ENCODE data around the gene LGALS8.
"Not testable (repeated sequence)": the region's sequence is repeated elsewhere in the genome, so short reads cannot be mapped to it uniquely, and the experiment has no call there.

LGALS8 gene

DNA sequence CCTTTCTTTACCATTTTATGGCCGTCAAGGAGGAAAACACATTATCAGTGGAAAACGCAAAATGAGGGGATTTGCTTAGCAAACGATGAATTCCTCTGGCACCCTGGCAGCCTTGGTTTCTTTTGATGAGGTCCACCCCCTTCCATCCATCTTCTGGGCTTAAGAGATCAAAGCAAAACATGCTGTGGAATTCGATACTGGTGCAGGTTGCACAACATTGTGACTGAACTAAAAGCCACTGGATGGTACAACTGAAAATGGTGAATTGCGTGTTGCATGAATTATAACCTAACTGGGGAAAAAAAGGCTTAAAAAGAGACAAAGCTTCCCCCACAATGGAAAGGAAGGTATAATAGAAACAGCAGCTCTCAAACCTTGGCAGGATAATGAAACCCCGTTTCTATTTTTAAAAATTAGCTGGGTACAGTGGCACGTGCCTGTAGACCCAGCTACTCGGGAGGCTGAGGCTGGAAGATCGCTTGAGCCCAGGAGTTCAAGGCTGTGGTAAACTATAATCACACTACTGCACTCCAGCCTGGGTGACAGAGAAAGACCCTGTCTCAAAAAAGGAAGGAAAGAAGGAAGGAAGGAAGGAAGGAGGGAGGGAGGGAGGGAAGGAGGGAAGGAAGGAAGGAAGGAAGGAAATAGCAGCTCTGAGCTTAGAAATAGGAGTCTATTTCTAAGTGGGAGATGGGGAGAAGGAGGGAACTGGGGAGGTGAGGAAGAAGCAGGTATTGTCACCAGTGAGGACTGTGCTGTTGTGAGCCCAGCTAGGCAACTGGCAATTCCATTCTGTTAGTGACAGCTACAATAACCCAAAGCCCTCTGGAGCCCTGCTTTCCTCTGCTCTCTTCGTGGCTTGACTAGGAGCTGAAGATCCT, 29.0 kb upstream of the LGALS8 start:
- no peaks in the 10 kb centered on the region for H3K9me3 ChIP-seq (ENCODE audit: control insufficient read depth, low read length)
- no peak overlapping the region for H3K9ac ChIP-seq (ENCODE audit: low read length)
- H3K4me3 ChIP-seq (ENCODE audit: low read length) = no peak overlapping the region
- no peaks in the 10 kb centered on the region for H3K4me1 ChIP-seq (ENCODE audit: control insufficient read depth, insufficient read depth, low read length)
- H3K36me3 ChIP-seq (ENCODE audit: control insufficient read depth, insufficient read depth, low read length, severe bottlenecking) = no peaks in the 10 kb centered on the region
- H3K27me3 ChIP-seq (replicated peaks; ENCODE audit: control insufficient read depth, insufficient read depth, low read length) = peaks cover 27% of the 10 kb centered on the region
- DNase-seq (ENCODE audit: low read depth) = peak; percentile 29

DNA sequence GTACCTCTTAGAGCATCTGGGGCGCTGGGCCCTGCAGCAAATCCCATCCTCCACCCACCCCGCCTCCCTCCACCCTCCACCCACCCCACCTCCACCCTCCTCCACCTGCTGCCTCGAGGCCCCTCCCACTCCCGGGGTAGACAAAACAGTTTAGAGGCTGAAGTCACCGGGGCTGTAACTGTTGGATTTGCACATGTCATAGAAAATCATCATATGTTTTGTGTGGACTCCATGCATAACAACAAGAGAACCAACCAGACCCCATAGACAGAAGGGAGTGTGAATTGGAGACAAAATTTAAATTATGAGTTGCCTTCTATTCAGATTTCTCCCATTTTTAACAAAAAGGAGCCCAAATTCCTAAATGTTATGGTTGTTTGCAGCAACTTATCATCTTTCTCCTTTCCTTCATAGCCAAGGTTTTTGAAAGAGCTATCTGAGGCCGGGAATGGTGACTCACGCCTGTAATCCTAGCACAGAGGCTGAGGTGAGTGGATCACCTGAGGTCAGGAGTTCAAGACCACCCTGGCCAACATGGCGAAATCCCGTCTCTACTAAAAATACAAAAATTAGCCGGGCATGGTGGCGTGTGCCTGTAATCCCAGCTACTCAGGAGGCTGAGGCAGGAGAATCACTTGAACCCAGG, 28.2 kb upstream of the LGALS8 start:
- DNase-seq (ENCODE audit: low read depth) = no peak
- H3K4me3 ChIP-seq (ENCODE audit: low read length) = no peak overlapping the region
- H3K9ac ChIP-seq (ENCODE audit: low read length) = no peak overlapping the region
- H3K36me3 ChIP-seq (ENCODE audit: control insufficient read depth, insufficient read depth, low read length, severe bottlenecking) = no peaks in the 10 kb centered on the region
- H3K27me3 ChIP-seq (replicated peaks; ENCODE audit: control insufficient read depth, insufficient read depth, low read length) = peaks cover 27% of the 10 kb centered on the region
- H3K9me3 ChIP-seq (ENCODE audit: control insufficient read depth, low read length) = no peaks in the 10 kb centered on the region
- no peaks in the 10 kb centered on the region for H3K4me1 ChIP-seq (ENCODE audit: control insufficient read depth, insufficient read depth, low read length)

DNA sequence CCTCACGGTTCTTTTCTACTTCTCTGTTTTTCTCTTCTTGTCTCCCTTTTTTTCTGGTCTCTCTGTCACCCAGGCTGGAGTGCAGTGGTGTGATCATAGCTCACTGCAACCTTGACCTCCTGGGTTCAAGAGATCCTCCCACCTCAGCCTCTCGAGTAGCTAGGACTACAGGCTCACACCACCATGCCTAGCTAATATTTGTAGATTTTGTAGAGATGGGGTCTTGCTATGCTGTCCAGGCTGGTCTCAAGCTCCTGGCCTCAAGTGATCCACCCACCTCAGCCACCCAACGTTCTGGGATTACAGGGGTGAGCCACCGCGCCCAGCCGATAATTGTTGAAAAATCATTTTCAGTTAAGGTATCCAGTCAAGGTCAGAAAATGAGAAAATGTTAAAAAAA, 25.9 kb upstream of the LGALS8 start:
- H3K36me3 ChIP-seq (ENCODE audit: control insufficient read depth, insufficient read depth, low read length, severe bottlenecking) = no peaks in the 10 kb centered on the region
- no peak overlapping the region for H3K4me3 ChIP-seq (ENCODE audit: low read length)
- H3K9me3 ChIP-seq (ENCODE audit: control insufficient read depth, low read length) = no peaks in the 10 kb centered on the region
- no peak for DNase-seq (ENCODE audit: low read depth)
- no peak overlapping the region for H3K9ac ChIP-seq (ENCODE audit: low read length)
- peaks cover 6% of the 10 kb centered on the region for H3K4me1 ChIP-seq (ENCODE audit: control insufficient read depth, insufficient read depth, low read length)
- peaks cover 19% of the 10 kb centered on the region for H3K27me3 ChIP-seq (replicated peaks; ENCODE audit: control insufficient read depth, insufficient read depth, low read length)

DNA sequence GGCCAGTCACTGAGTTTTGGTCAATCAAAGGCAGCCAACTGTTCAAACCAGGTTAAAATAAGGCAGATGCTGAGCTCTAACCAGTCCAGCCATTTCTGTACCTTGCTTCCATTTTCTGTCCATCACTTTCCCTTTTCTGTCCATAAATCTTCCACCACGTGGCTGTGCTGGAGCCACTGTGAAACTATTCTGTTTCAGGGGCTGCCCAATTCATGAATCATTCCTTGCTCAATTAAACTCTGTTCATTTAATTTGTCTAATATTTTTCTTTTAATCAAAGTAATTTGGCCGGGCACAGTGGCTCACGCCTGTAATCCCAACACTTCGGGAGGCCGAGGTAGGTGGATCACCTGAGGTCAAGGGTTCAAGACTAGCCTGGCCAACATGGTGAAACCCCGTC, 22.7 kb upstream of the LGALS8 start:
- Histone ChIP-seq H3K4me3 (ENCODE audit: low read length) (no peak overlapping the region), H3K4me1 (ENCODE audit: control insufficient read depth, insufficient read depth, low read length) (peaks cover 6% of the 10 kb centered on the region), H3K27me3 (replicated peaks; ENCODE audit: control insufficient read depth, insufficient read depth, low read length) (peaks cover 6% of the 10 kb centered on the region), H3K9ac (ENCODE audit: low read length) (no peak overlapping the region), H3K9me3 (ENCODE audit: control insufficient read depth, low read length) (no peaks in the 10 kb centered on the region), H3K36me3 (ENCODE audit: control insufficient read depth, insufficient read depth, low read length, severe bottlenecking) (no peaks in the 10 kb centered on the region)
- DNase-seq (ENCODE audit: low read depth) = no peak

DNA sequence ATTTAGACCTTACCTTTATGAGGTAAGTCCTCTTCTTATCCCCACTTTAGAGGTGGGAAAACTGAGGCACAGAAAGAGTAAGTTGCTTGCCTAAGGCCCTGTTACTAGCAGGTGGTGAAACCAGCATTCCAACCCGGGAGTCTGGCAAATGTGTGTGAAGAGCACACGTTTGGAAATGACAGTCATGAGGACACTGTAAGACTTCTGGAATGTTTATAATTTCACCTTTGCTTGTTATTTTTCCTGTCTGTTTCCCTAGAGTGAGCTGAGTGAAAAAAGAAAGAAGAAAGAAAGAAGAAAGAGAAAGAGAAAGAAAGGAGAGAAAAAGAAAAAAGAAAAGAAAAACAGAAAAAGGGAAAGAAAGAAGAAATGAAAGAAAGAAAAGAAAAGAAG, 21.2 kb upstream of the LGALS8 start:
- H3K36me3 ChIP-seq (ENCODE audit: control insufficient read depth, insufficient read depth, low read length, severe bottlenecking) = no peaks in the 10 kb centered on the region
- DNase-seq (ENCODE audit: low read depth) = peak; percentile 41
- peaks cover 12% of the 10 kb centered on the region for H3K4me1 ChIP-seq (ENCODE audit: control insufficient read depth, insufficient read depth, low read length)
- no peaks in the 10 kb centered on the region for H3K27me3 ChIP-seq (replicated peaks; ENCODE audit: control insufficient read depth, insufficient read depth, low read length)
- no peaks in the 10 kb centered on the region for H3K9me3 ChIP-seq (ENCODE audit: control insufficient read depth, low read length)
- H3K4me3 ChIP-seq (ENCODE audit: low read length) = peak overlapping the region; percentile 69
- peak overlapping the region; percentile 56 for H3K9ac ChIP-seq (ENCODE audit: low read length)

DNA sequence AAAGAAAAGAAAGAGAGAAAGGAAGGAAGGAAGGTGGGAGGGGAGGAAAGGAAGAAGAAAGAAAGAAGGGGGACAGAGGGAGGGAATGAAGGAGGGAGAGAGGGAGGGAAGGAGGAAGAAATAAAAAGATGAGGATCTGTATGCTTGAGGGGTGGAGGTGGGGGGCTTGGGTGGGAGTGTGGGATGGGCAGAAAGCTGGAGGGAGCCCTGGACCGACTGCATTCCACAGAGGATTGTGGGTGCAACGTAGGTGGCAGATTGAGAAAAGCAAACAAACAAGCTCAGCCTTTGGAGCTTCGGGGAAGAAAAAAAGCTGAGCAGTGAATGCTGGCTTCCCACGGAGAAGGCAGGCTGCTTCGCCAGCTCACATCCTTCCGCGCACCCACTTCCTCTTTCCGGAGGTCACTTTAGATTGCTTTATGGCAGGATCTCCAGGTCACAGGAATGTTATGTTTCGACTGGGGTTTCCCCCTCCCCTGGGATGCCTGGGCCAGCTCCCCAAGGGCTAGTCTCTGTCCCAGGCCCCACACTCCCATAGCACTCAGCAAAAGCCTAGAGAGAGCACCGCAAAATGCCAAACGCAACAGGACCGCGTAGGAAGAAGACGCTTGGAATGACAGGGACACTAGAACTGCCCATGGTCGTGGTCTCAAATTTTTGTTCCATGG, 20.7 kb upstream of the LGALS8 start:
- Histone ChIP-seq H3K27me3 (replicated peaks; ENCODE audit: control insufficient read depth, insufficient read depth, low read length) (no peaks in the 10 kb centered on the region), H3K9me3 (ENCODE audit: control insufficient read depth, low read length) (no peaks in the 10 kb centered on the region), H3K9ac (ENCODE audit: low read length) (peak overlapping the region; percentile 56), H3K36me3 (ENCODE audit: control insufficient read depth, insufficient read depth, low read length, severe bottlenecking) (no peaks in the 10 kb centered on the region), H3K4me3 (ENCODE audit: low read length) (peak overlapping the region; percentile 69), H3K4me1 (ENCODE audit: control insufficient read depth, insufficient read depth, low read length) (peaks cover 14% of the 10 kb centered on the region)
- DNase-seq (ENCODE audit: low read depth) = peak; percentile 73

DNA sequence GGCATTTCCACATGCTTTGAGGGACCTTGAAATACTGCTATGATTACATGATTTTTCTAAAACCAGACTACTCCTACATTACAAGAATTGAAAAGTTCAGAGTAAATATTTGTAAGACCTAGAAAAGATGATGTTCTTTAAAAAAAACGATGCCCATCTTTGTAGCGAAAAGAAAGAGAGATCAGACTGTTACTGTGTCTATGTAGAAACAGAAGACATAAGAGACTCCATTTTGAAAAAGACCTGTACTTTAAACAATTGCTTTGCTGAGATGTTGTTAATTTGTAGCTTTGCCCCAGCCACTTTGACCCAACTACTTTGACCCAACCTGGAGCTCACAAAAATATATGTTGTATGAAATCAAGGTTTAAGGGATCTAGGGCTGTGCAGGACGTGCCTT, 19.4 kb upstream of the LGALS8 start:
- not testable (repeated sequence) for H3K9me3 ChIP-seq (ENCODE audit: control insufficient read depth, low read length); H3K9ac ChIP-seq (ENCODE audit: low read length); H3K27me3 ChIP-seq (replicated peaks; ENCODE audit: control insufficient read depth, insufficient read depth, low read length); DNase-seq (ENCODE audit: low read depth); H3K4me3 ChIP-seq (ENCODE audit: low read length); H3K36me3 ChIP-seq (ENCODE audit: control insufficient read depth, insufficient read depth, low read length, severe bottlenecking)
- peaks cover 14% of the 10 kb centered on the region for H3K4me1 ChIP-seq (ENCODE audit: control insufficient read depth, insufficient read depth, low read length)

DNA sequence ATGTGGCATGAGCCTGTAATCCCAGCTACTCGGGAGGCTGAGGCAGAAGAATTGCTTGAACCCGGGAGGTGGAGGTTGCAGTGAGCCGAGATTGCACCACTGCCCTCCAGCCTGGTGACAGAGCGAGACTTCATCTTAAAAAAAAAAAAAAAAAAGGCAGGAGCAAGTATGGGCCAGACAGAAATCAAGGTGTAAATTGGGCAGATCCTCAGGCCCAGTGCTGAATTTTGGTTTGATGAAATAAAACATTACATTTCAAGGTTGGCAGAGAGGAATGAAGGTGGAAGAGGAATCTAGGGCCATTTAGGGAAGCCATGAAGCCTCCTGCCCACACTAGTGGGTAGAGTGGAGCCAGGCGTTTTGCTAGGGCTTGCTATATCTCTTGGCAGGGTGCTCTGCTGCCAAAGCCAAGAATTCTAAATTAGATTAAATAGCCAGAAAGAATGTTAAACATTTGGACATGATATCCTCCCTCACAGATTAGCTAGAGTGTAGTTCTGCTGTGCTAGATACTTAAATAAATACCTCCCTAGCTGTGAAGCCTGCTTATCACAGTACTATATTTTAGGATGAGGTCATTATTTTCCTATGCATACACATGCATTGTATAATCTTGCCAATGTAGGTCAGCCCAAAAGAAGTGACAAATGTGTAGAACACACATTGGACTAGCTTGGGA, 16.6 kb upstream of the LGALS8 start:
- DNase-seq (ENCODE audit: low read depth) = peak; percentile 72
- H3K27me3 ChIP-seq (replicated peaks; ENCODE audit: control insufficient read depth, insufficient read depth, low read length) = peaks cover 2% of the 10 kb centered on the region
- H3K4me1 ChIP-seq (ENCODE audit: control insufficient read depth, insufficient read depth, low read length) = peaks cover 13% of the 10 kb centered on the region

DNA sequence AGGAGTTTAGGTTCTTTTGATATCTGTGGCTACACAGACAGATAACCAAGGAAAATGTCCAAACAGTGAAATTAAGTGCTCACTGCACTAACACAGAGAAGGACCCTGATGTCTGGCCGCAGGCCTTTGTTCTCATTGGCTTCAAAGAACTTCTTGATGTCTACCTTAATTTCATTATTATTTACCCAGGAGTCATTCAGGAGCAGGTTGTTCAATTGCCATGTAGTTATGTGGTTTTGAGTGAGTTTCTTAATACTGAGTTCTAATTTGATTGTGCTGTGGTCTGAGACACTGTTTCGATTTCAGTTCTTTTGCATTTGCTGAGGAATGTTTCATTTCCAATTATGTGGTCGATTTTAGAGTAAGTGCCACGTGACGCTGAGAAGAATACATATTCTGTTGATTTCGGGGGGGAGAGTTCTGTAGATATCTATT, 15.2 kb upstream of the LGALS8 start:
- no peaks in the 10 kb centered on the region for H3K36me3 ChIP-seq (ENCODE audit: control insufficient read depth, insufficient read depth, low read length, severe bottlenecking)

More for the DNA sequence above, 16.6 kb upstream of the LGALS8 start:
- Histone ChIP-seq H3K9me3 (ENCODE audit: control insufficient read depth, low read length) (no peaks in the 10 kb centered on the region), H3K4me3 (ENCODE audit: low read length) (no peak overlapping the region), H3K9ac (ENCODE audit: low read length) (no peak overlapping the region), H3K36me3 (ENCODE audit: control insufficient read depth, insufficient read depth, low read length, severe bottlenecking) (no peaks in the 10 kb centered on the region)

DNA sequence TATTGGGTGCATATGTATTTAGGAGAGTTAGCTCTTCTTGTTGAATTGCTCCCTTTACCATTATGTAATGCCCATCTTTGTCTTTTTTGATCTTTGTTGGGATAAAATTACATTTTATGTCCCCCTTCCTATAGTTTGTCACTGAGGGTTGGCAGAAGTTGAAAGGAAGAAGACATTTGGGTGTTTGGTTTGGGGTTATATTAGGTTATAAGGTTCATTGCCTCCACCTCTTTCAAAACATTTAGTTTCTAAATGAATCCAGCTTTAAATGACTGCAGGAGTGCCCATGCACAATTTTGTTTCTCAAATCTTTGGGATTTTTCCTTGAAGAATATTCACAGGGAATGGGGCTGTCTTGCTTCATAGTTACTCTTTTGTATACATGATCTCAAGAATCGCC, 14.6 kb upstream of the LGALS8 start:
- Histone ChIP-seq H3K27me3 (replicated peaks; ENCODE audit: control insufficient read depth, insufficient read depth, low read length) (peaks cover 2% of the 10 kb centered on the region), H3K36me3 (ENCODE audit: control insufficient read depth, insufficient read depth, low read length, severe bottlenecking) (no peaks in the 10 kb centered on the region), H3K9ac (ENCODE audit: low read length) (no peak overlapping the region), H3K4me3 (ENCODE audit: low read length) (no peak overlapping the region), H3K4me1 (ENCODE audit: control insufficient read depth, insufficient read depth, low read length) (peaks cover 8% of the 10 kb centered on the region), H3K9me3 (ENCODE audit: control insufficient read depth, low read length) (no peaks in the 10 kb centered on the region)
- no peak for DNase-seq (ENCODE audit: low read depth)

More for the DNA sequence above, 15.2 kb upstream of the LGALS8 start:
- Histone ChIP-seq H3K9me3 (ENCODE audit: control insufficient read depth, low read length) (no peaks in the 10 kb centered on the region), H3K4me3 (ENCODE audit: low read length) (no peak overlapping the region), H3K9ac (ENCODE audit: low read length) (no peak overlapping the region), H3K4me1 (ENCODE audit: control insufficient read depth, insufficient read depth, low read length) (peaks cover 8% of the 10 kb centered on the region), H3K27me3 (replicated peaks; ENCODE audit: control insufficient read depth, insufficient read depth, low read length) (peaks cover 2% of the 10 kb centered on the region)
- no peak for DNase-seq (ENCODE audit: low read depth)

Data from adipocyte (in vitro differentiated cells).